Astrocyte (in vitro differentiated cells and primary cell): Measurements from ENCODE around the gene MYCN.

Experiments used
- CTCF ChIP-seq: IDR thresholded peaks from 2 replicates; pipeline ENCODE4 v1.5.1; 2011; ENCODE audit warnings: low read depth, mild to moderate bottlenecking, inconsistent platforms, low read length, moderate library complexity; ENCODE audit not compliant: insufficient read depth
- EZH2 ChIP-seq: IDR thresholded peaks from 2 replicates; pipeline ENCODE4 v1.6.1; 2012; ENCODE audit warnings: mild to moderate bottlenecking, low read length, inconsistent platforms; ENCODE audit not compliant: insufficient read depth

- TF ChIP-seq CTCF (no peak), EZH2 (no peak)
Observed at GRCh38 chr2:15895615-15896469, 44.5 kb upstream of the MYCN start.
